HEK293 (cell line): ENCODE results near the gene HADHB.

Experiments used
- CTCF ChIA-PET: fragments of 350-600 bp; formaldehyde crosslinking; extraction: SDS; loops from one replicate; lab custom pipeline; 2021; ENCODE audit warnings: antibody characterized with exemption; lab: Yijun Ruan, JAX
- POLR2A ChIA-PET: fragments of 300-600 bp; formaldehyde crosslinking; extraction: SDS; loops from one replicate; lab custom pipeline; 2020; ENCODE audit warnings: antibody characterized with exemption, inconsistent platforms; lab: Yijun Ruan, JAX
- H3K27ac ChIP-seq: fragments of 200-500 bp; sonication (Bioruptor generic); 2 replicates; pipeline ENCODE4 v1.5.1; 2014; ENCODE audit warnings: low read depth, low read length, control low read depth, inconsistent platforms; ENCODE audit errors: extremely low read depth
- H3K36me3 ChIP-seq, 2 experiments: fragments of 200-500 bp in 1 of 2; sonication (Bioruptor generic) in 1 of 2; 1 replicate in 1 of 2; 2 replicates in 1 of 2; pipeline ENCODE4 v1.5.1; 2014 to 2017; ENCODE audit warnings: inconsistent platforms in 2 of 2, low read length in 2 of 2; ENCODE audit not compliant: control insufficient read depth in 2 of 2, insufficient read depth in 1 of 2
- H3K4me1 ChIP-seq: fragments of 200-500 bp; sonication (Bioruptor generic); 2 replicates; pipeline ENCODE4 v1.5.1; 2014; ENCODE audit warnings: mild to moderate bottlenecking, low read length, inconsistent platforms; ENCODE audit not compliant: control insufficient read depth, insufficient read depth
- H3K4me3 ChIP-seq: 2 replicates; pipeline ENCODE4 v1.5.1; 2011; ENCODE audit warnings: low read depth, mild to moderate bottlenecking, control low read depth, low read length, moderate library complexity
- H3K9me3 ChIP-seq: fragments of 200-500 bp; sonication (Bioruptor generic); 2 replicates; pipeline ENCODE4 v1.5.1; 2014; ENCODE audit warnings: low read depth, low read length, inconsistent platforms; ENCODE audit not compliant: control insufficient read depth, insufficient read depth
- EGR2 ChIP-seq: fragments of 450-650 bp; formaldehyde crosslinking; IDR thresholded peaks from 2 replicates; pipeline ENCODE4 v1.5.1; 2016; ENCODE audit warnings: low read depth, missing biosample characterization, missing genetic modification characterization
- ELK4 ChIP-seq: IDR thresholded peaks from 2 replicates; pipeline ENCODE4 v1.6.1; 2011; ENCODE audit warnings: mild to moderate bottlenecking, low read depth, low read length, borderline replicate concordance
- GFI1B ChIP-seq: fragments of 450-650 bp; formaldehyde crosslinking; IDR thresholded peaks from 2 replicates; pipeline ENCODE4 v1.5.1; 2016; ENCODE audit warnings: missing biosample characterization, missing genetic modification characterization
- PRDM4 ChIP-seq: fragments of 450-650 bp; formaldehyde crosslinking; IDR thresholded peaks from 2 replicates; pipeline ENCODE4 v1.5.1; 2017; ENCODE audit warnings: missing biosample characterization, missing genetic modification characterization
- PRDM6 ChIP-seq: fragments of 450-650 bp; formaldehyde crosslinking; IDR thresholded peaks from 2 replicates; pipeline ENCODE4 v1.5.1; 2017; ENCODE audit warnings: missing biosample characterization, missing genetic modification characterization
- REPIN1 ChIP-seq: fragments of 450-650 bp; formaldehyde crosslinking; IDR thresholded peaks from 2 replicates; pipeline ENCODE4 v1.5.1; 2017; ENCODE audit warnings: missing biosample characterization, missing genetic modification characterization, low read depth
- YY1 ChIP-seq: fragments of 450-650 bp; formaldehyde crosslinking; IDR thresholded peaks from 2 replicates; pipeline ENCODE4 v1.5.1; 2018; ENCODE audit warnings: missing biosample characterization, missing genetic modification characterization
- ZBTB21 ChIP-seq: fragments of 450-650 bp; formaldehyde crosslinking; IDR thresholded peaks from 2 replicates; pipeline ENCODE4 v1.5.1; 2017; ENCODE audit warnings: missing biosample characterization, missing genetic modification characterization
- ZNF148 ChIP-seq: fragments of 450-650 bp; formaldehyde crosslinking; IDR thresholded peaks from 2 replicates; pipeline ENCODE4 v1.5.0; 2017; ENCODE audit warnings: missing biosample characterization, missing genetic modification characterization, borderline replicate concordance
- ZNF214 ChIP-seq: fragments of 450-650 bp; formaldehyde crosslinking; IDR thresholded peaks from 2 replicates; pipeline ENCODE4 v1.5.1; 2017; ENCODE audit warnings: missing biosample characterization, mild to moderate bottlenecking, missing genetic modification characterization, borderline replicate concordance
- ZNF274 ChIP-seq, 2 experiments: fragments of 200-500 bp in 1 of 2; fragments of 450-650 bp in 1 of 2; sonication (Bioruptor generic) in 1 of 2; formaldehyde crosslinking in 1 of 2; IDR thresholded peaks; 2 replicates each; pipeline versions ENCODE4 v1.5.1 to v1.6.1; 2014 to 2016; ENCODE audit warnings: borderline replicate concordance in 1 of 2, inconsistent platforms in 1 of 2, low read length in 1 of 2, missing biosample characterization in 1 of 2, missing genetic modification characterization in 1 of 2
- ZNF280C ChIP-seq: fragments of 450-650 bp; formaldehyde crosslinking; IDR thresholded peaks from 2 replicates; pipeline ENCODE4 v1.5.1; 2016; ENCODE audit warnings: missing biosample characterization, missing genetic modification characterization
- ZNF335 ChIP-seq: fragments of 450-650 bp; formaldehyde crosslinking; conservative IDR thresholded peaks from 2 replicates; pipeline ENCODE4 v1.5.1; 2016; ENCODE audit warnings: missing biosample characterization, missing genetic modification characterization
- ZNF501 ChIP-seq: fragments of 450-650 bp; formaldehyde crosslinking; IDR thresholded peaks from 2 replicates; pipeline ENCODE4 v1.5.1; 2016; ENCODE audit warnings: missing biosample characterization, missing genetic modification characterization
- ZNF513 ChIP-seq: fragments of 450-650 bp; IDR thresholded peaks from 2 replicates; pipeline ENCODE4 v1.5.1; 2018; ENCODE audit warnings: missing biosample characterization, missing genetic modification characterization
- ZNF548 ChIP-seq: fragments of 450-650 bp; formaldehyde crosslinking; IDR thresholded peaks from 2 replicates; pipeline ENCODE4 v1.5.1; 2016; ENCODE audit warnings: missing biosample characterization, missing genetic modification characterization
- ZNF571 ChIP-seq: fragments of 450-650 bp; formaldehyde crosslinking; IDR thresholded peaks from 2 replicates; pipeline ENCODE4 v1.5.0; 2017; ENCODE audit warnings: missing biosample characterization, missing genetic modification characterization
- ZNF624 ChIP-seq: fragments of 450-650 bp; formaldehyde crosslinking; IDR thresholded peaks from 2 replicates; pipeline ENCODE4 v1.5.1; 2017; ENCODE audit warnings: missing biosample characterization, missing genetic modification characterization
- ZNF677 ChIP-seq: fragments of 450-650 bp; IDR thresholded peaks from 2 replicates; pipeline ENCODE4 v1.5.0; 2018; ENCODE audit warnings: missing biosample characterization, mild to moderate bottlenecking, missing genetic modification characterization, moderate library complexity

The HADHB gene

GRCh38 chr2:26309921-26310320 is 65.2 kb downstream of the HADHB start (continued):
- TF ChIP-seq PRDM6 (tag by site-specific recombination) (no peak), REPIN1 (tag by site-specific recombination) (no peak), EGR2 (no peak), ZNF335 (tag by site-specific recombination) (no peak), GFI1B (no peak), ZNF548 (tag by site-specific recombination) (no peak), ZNF571 (no peak), ELK4 (no peak), ZNF513 (tag by site-specific recombination) (no peak), PRDM4 (tag by site-specific recombination) (no peak), ZNF148 (no peak)

- Histone ChIP-seq H3K27ac (no peak overlapping the region), H3K36me3 (no peaks in the 10 kb centered on the region), H3K4me1 (no peaks in the 10 kb centered on the region), H3K9me3 (no peaks in the 10 kb centered on the region), H3K4me3 (no peak overlapping the region)
- no peak for TF ChIP-seq ZNF501 (tag by site-specific recombination)
- no peak for TF ChIP-seq ZNF677 (tag by site-specific recombination)
- no peak for TF ChIP-seq ZNF214 (tag by site-specific recombination)
- TF ChIP-seq ZNF274 (IDR thresholded peaks at IDR 0.05; ENCODE audit: low read length) = no peak
- no peak for TF ChIP-seq ZNF274 (tag by site-specific recombination; IDR thresholded peaks at IDR 0.05; ENCODE audit: borderline replicate concordance)
- no peak for TF ChIP-seq ZBTB21 (tag by site-specific recombination)
- no peak for TF ChIP-seq YY1
- TF ChIP-seq ZNF280C (tag by site-specific recombination) = no peak
- no peak for TF ChIP-seq ZNF624 (tag by site-specific recombination)
- ChIA-PET CTCF (no interaction called here), POLR2A (no interaction called here)
Measured at GRCh38 chr2:26312471-26312870, 67.7 kb downstream of the HADHB start.
